ENCODE measurements around the gene GCSAM. TPM values are rescaled to one million over a fixed set of nuclear protein-coding genes. Genes with fewer than 3 reads are reported as not detected.

Gene GCSAM
- total RNA-seq, 2 donors from 2014 or later: not detected

GRCh38 chr3:112128843-112129727, 4.0 kb downstream of the GCSAM start:
- Histone ChIP-seq H3K4me3 (no peak overlapping the region), H3K27ac (no peak overlapping the region), H3K27me3 (no peaks in the 10 kb centered on the region), H3K36me3 (replicated peaks in 1 of 2; ENCODE audit: insufficient read depth in 1 of 2, low read depth in 2 of 2) (peaks cover 0 to 6% of the 10 kb centered on the region in 2 donors), H3K9me3 (no peaks in the 10 kb centered on the region), H3K4me1 (peaks cover 7% of the 10 kb centered on the region)
- TF ChIP-seq POLR2A (IDR thresholded peaks at IDR 0.05) (no peak), CTCF (IDR thresholded peaks at IDR 0.05) (no peak)
- intact Hi-C loops (cut with DNase I): no loop called here
- no peak for DNase-seq
- 63 to 77% methylated on average over 7 of the region's 7 CpGs for whole genome bisulfite sequencing, 2 donors
- ATAC-seq: no peak

GRCh38 chr3:112127522-112128494, 5.2 kb downstream of the GCSAM start:
- Histone ChIP-seq H3K9me3 (no peaks in the 10 kb centered on the region), H3K4me1 (no peaks in the 10 kb centered on the region), H3K27me3 (no peaks in the 10 kb centered on the region), H3K27ac (no peak overlapping the region), H3K4me3 (no peak overlapping the region), H3K36me3 (replicated peaks in 1 of 2; ENCODE audit: insufficient read depth in 1 of 2, low read depth in 2 of 2) (peaks cover 0 to 6% of the 10 kb centered on the region in 2 donors)
- no peak for TF ChIP-seq POLR2A (IDR thresholded peaks at IDR 0.05)
- TF ChIP-seq CTCF (IDR thresholded peaks at IDR 0.05): no peak
- 69 to 77% methylated on average over 10 of the region's 10 CpGs for WGBS, 2 donors
- intact Hi-C loops (cut with DNase I): no loop called here
- ATAC-seq: no peak
- no peak for DNase-seq

- H3K36me3 ChIP-seq (replicated peaks in 1 of 2; ENCODE audit: insufficient read depth in 1 of 2, low read depth in 2 of 2): peaks cover 0 to 6% of the 10 kb centered on the region in 2 donors
- no peak overlapping the region for H3K4me3 ChIP-seq
- 57 to 64% methylated on average over 1 of the region's 1 CpG for WGBS, 2 donors
- no peak overlapping the region for H3K27ac ChIP-seq
- no peaks in the 10 kb centered on the region for H3K9me3 ChIP-seq
- ATAC-seq (no peak), DNase-seq (no peak)
- H3K4me1 ChIP-seq: peaks cover 7% of the 10 kb centered on the region
- no peaks in the 10 kb centered on the region for H3K27me3 ChIP-seq
- no peak for TF ChIP-seq POLR2A (IDR thresholded peaks at IDR 0.05)
- TF ChIP-seq CTCF (IDR thresholded peaks at IDR 0.05): no peak
- intact Hi-C loops (cut with DNase I): no loop called here
Measured at GRCh38 chr3:112126511-112126911, 6.5 kb downstream of the GCSAM start.

- 80 to 81% methylated on average over 5 of the region's 5 CpGs for WGBS, 2 donors
- TF ChIP-seq CTCF (IDR thresholded peaks at IDR 0.05) (no peak), POLR2A (IDR thresholded peaks at IDR 0.05) (no peak)
- DNase-seq (no peak), ATAC-seq (no peak)
- Histone ChIP-seq H3K4me3 (no peak overlapping the region), H3K36me3 (replicated peaks in 1 of 2; ENCODE audit: insufficient read depth in 1 of 2, low read depth in 2 of 2) (peaks cover 0 to 3% of the 10 kb centered on the region in 2 donors), H3K9me3 (no peaks in the 10 kb centered on the region), H3K27ac (no peak overlapping the region), H3K27me3 (no peaks in the 10 kb centered on the region), H3K4me1 (peaks cover 14% of the 10 kb centered on the region)
- intact Hi-C loops (cut with DNase I): no loop called here
Measured at GRCh38 chr3:112124907-112125607, 8.0 kb downstream of the GCSAM start.

Measured in body of pancreas (tissue), 4 donors.